ENCODE results near the gene BABAM1. TPM values are rescaled to one million over a fixed set of nuclear protein-coding genes. Genes with fewer than 3 reads are reported as not detected.

BABAM1 gene
- polyA plus RNA-seq, 4 donors: 87.4 to 121 (median 108) TPM

- no peak for DNase-seq (ENCODE audit: low read depth in 4 of 4, low spot score in 3 of 4)
Observed at GRCh38 chr19:17243211-17243829, 23.9 kb upstream of the BABAM1 start.

- no peak for DNase-seq (ENCODE audit: low read depth in 4 of 4, low spot score in 3 of 4)
Observed at GRCh38 chr19:17243830-17244617, 23.2 kb upstream of the BABAM1 start.

- no peak for DNase-seq (ENCODE audit: low read depth in 4 of 4, low spot score in 3 of 4)
Observed at GRCh38 chr19:17244618-17245534, 22.4 kb upstream of the BABAM1 start.

GRCh38 chr19:17245535-17245984 lies 21.7 kb upstream of the BABAM1 start, which contains the start of gene NR2F6:
TSS of gene NR2F6 (minus strand) at chr19:17245919. CDS start at chr19:17245220, 699 bp downstream.
- DNase-seq (ENCODE audit: low read depth in 4 of 4, low spot score in 3 of 4): no peak

GRCh38 chr19:17246681-17247425 lies 20.4 kb upstream of the BABAM1 start:
- no peak for DNase-seq (ENCODE audit: low read depth in 4 of 4, low spot score in 3 of 4)

GRCh38 chr19:17248011-17248776 lies 19.0 kb upstream of the BABAM1 start:
- no peak for DNase-seq (ENCODE audit: low read depth in 4 of 4, low spot score in 3 of 4)

- DNase-seq (ENCODE audit: low read depth in 4 of 4, low spot score in 3 of 4): no peak
Observed at GRCh38 chr19:17249887-17250548, 17.2 kb upstream of the BABAM1 start.

GRCh38 chr19:17254636-17255035 lies 12.6 kb upstream of the BABAM1 start:
- no peak for DNase-seq (ENCODE audit: low read depth in 4 of 4, low spot score in 3 of 4)

GRCh38 chr19:17255150-17255621 lies 12.1 kb upstream of the BABAM1 start:
- DNase-seq (ENCODE audit: low read depth in 4 of 4, low spot score in 3 of 4): no peak

- DNase-seq (ENCODE audit: low read depth in 4 of 4, low spot score in 3 of 4): no peak
Observed at GRCh38 chr19:17256130-17256529, 11.1 kb upstream of the BABAM1 start.

- no peak for DNase-seq (ENCODE audit: low read depth in 4 of 4, low spot score in 3 of 4)
Observed at GRCh38 chr19:17259118-17259780, 8.0 kb upstream of the BABAM1 start.

- DNase-seq (ENCODE audit: low read depth in 4 of 4, low spot score in 3 of 4): no peak
Observed at GRCh38 chr19:17259934-17260333, 7.3 kb upstream of the BABAM1 start.

- no peak for DNase-seq (ENCODE audit: low read depth in 4 of 4, low spot score in 3 of 4)
Observed at GRCh38 chr19:17260842-17261325, 6.4 kb upstream of the BABAM1 start.

- no peak for DNase-seq (ENCODE audit: low read depth in 4 of 4, low spot score in 3 of 4)
Observed at GRCh38 chr19:17262557-17262956, 4.7 kb upstream of the BABAM1 start.

GRCh38 chr19:17263712-17264640 lies 3.3 kb upstream of the BABAM1 start:
- DNase-seq (ENCODE audit: low read depth in 4 of 4, low spot score in 3 of 4): no peak

GRCh38 chr19:17264641-17264979 lies 2.6 kb upstream of the BABAM1 start, which contains the start of gene USHBP1:
TSS of gene USHBP1 (minus strand) at chr19:17264745. CDS start at chr19:17264299, 446 bp downstream.
- DNase-seq (ENCODE audit: low read depth in 4 of 4, low spot score in 3 of 4): no peak

GRCh38 chr19:17266026-17266425 lies 1.2 kb upstream of the BABAM1 start:
- no peak for DNase-seq (ENCODE audit: low read depth in 4 of 4, low spot score in 3 of 4)

All from left renal pelvis (tissue), 4 donors.